H1 (cell line): ENCODE data around the gene EGLN2. TPM values are rescaled to one million over a fixed set of nuclear protein-coding genes. Genes with fewer than 3 reads are reported as not detected.

Source experiments
- CTCF ChIA-PET: fragments of 300-600 bp; sonication (Branson Sonifier 250); formaldehyde crosslinking; loops from one replicate; lab custom pipeline; 2021; ENCODE audit not compliant: partially characterized antibody; lab: Charles Lee
- POLR2A ChIA-PET: fragments of 300-600 bp; sonication (Branson Sonifier 250); formaldehyde crosslinking; loops from one replicate; lab custom pipeline; 2021; ENCODE audit warnings: inconsistent platforms; ENCODE audit not compliant: partially characterized antibody; lab: Charles Lee
- DNase-seq, 2 experiments: peaks; one replicate each; pipeline versions ENCODE4 v3.0.0 to v3.0.0-alpha.2; 2010 to 2022; ENCODE audit warnings: low spot score in 2 of 2, low read depth in 1 of 2, mixed read lengths in 1 of 2
- FAIRE-seq: peaks from 2 replicates; lab custom pipeline; 2011; peaks lifted over from hg19 to GRCh38; lab: Jason Lieb, UNC
- H2AFZ ChIP-seq: 2 replicates; pipeline ENCODE4 v1.8.1; 2012; ENCODE audit warnings: low read length, inconsistent platforms
- H2AK5ac ChIP-seq: 2 replicates; pipeline ENCODE4 v1.6.1; 2013; ENCODE audit warnings: low read depth, low read length
- H2BK120ac ChIP-seq: replicated peaks from 2 replicates; pipeline ENCODE3; 2013; ENCODE audit warnings: low read depth, low read length, inconsistent platforms
- H2BK12ac ChIP-seq: 2 replicates; pipeline ENCODE4 v1.6.1; 2013; ENCODE audit warnings: low read depth, low read length
- H2BK15ac ChIP-seq: 2 replicates; pipeline ENCODE4 v1.6.1; 2013; ENCODE audit warnings: low read length
- H2BK20ac ChIP-seq: 2 replicates; pipeline ENCODE4 v1.6.1; 2013; ENCODE audit warnings: low read length
- H2BK5ac ChIP-seq: 2 replicates; pipeline ENCODE4 v1.6.1; 2013; ENCODE audit warnings: low read depth, low read length
- H3K14ac ChIP-seq: 2 replicates; pipeline ENCODE4 v1.6.1; 2013; ENCODE audit warnings: inconsistent platforms; ENCODE audit not compliant: insufficient read length
- H3K18ac ChIP-seq: 2 replicates; pipeline ENCODE4 v1.6.1; 2013; ENCODE audit warnings: low read length; ENCODE audit errors: extremely low read depth
- H3K23ac ChIP-seq: 2 replicates; pipeline ENCODE4 v1.6.1; 2013; ENCODE audit warnings: inconsistent platforms; ENCODE audit not compliant: insufficient read length
- H3K23me2 ChIP-seq: 2 replicates; pipeline ENCODE4 v1.6.1; 2013; ENCODE audit warnings: low read depth, low read length
- H3K27ac ChIP-seq: 2 replicates; pipeline ENCODE4 v1.6.1; 2011; ENCODE audit warnings: low read depth, low read length, inconsistent platforms
- H3K27me3 ChIP-seq, 4 experiments: replicated peaks in 1 of 4; 1 replicate in 1 of 4; 2 replicates in 3 of 4; pipeline versions ENCODE4 v1.6.1 to v1.8.1; 2011 to 2013; ENCODE audit warnings: low read length in 3 of 4, mild to moderate bottlenecking in 3 of 4, inconsistent platforms in 2 of 4, mixed read lengths in 2 of 4, moderate library complexity in 1 of 4; ENCODE audit not compliant: control insufficient read depth in 3 of 4, insufficient read depth in 3 of 4; ENCODE audit errors: extremely low read depth in 1 of 4
- H3K36me3 ChIP-seq, 4 experiments: 2 replicates each; pipeline versions ENCODE4 v1.6.1 to v1.8.1; 2011 to 2013; ENCODE audit warnings: mild to moderate bottlenecking in 4 of 4, low read length in 3 of 4, moderate library complexity in 2 of 4, control low read depth in 1 of 4, inconsistent platforms in 1 of 4; ENCODE audit not compliant: insufficient read depth in 4 of 4, control insufficient read depth in 2 of 4
- H3K4ac ChIP-seq: replicated peaks from 2 replicates; pipeline ENCODE3; 2013; ENCODE audit warnings: low read length, low read depth, mixed read lengths, inconsistent platforms; ENCODE audit not compliant: insufficient read length
- H3K4me1 ChIP-seq, 4 experiments: replicated peaks in 1 of 4; 1 replicate in 1 of 4; 2 replicates in 3 of 4; pipeline versions ENCODE4 v1.6.1 to v1.8.1; 2011 to 2013; ENCODE audit warnings: low read length in 3 of 4, inconsistent platforms in 2 of 4, mixed read lengths in 1 of 4; ENCODE audit not compliant: insufficient read depth in 4 of 4, control insufficient read depth in 3 of 4
- H3K4me2 ChIP-seq, 2 experiments: 2 replicates each; pipeline versions ENCODE4 v1.6.1 to v1.8.1; 2011 to 2013; ENCODE audit warnings: low read depth in 2 of 2, low read length in 2 of 2, control low read depth in 1 of 2, inconsistent platforms in 1 of 2, mild to moderate bottlenecking in 1 of 2; ENCODE audit not compliant: insufficient read depth in 1 of 2
- H3K4me3 ChIP-seq, 4 experiments: fragments of 200-600, 300-600 bp in 1 of 4; sonication (generic), shearing (Covaris generic), sonication (Bioruptor Twin) in 1 of 4; 2 replicates each; pipeline versions ENCODE4 v1.5.1 to v1.8.1; 2011 to 2016; ENCODE audit warnings: low read length in 4 of 4, low read depth in 3 of 4, control low read depth in 2 of 4, inconsistent platforms in 2 of 4, mild to moderate bottlenecking in 2 of 4, mixed read lengths in 1 of 4, moderate library complexity in 1 of 4; ENCODE audit not compliant: insufficient read depth in 2 of 4; ENCODE audit errors: extremely low read depth in 1 of 4
- H3K56ac ChIP-seq: replicated peaks from 2 replicates; pipeline ENCODE3; 2013; ENCODE audit warnings: low read depth, mild to moderate bottlenecking, mixed read lengths, low read length, inconsistent platforms; ENCODE audit not compliant: insufficient read length
- H3K79me1 ChIP-seq: 2 replicates; pipeline ENCODE4 v1.6.1; 2013; ENCODE audit warnings: low read depth, low read length, control low read depth
- H3K79me2 ChIP-seq, 2 experiments: 2 replicates each; pipeline versions ENCODE4 v1.6.1 to v1.8.1; 2012 to 2013; ENCODE audit warnings: low read length in 2 of 2, mild to moderate bottlenecking in 2 of 2, inconsistent platforms in 1 of 2; ENCODE audit not compliant: insufficient read depth in 2 of 2, control insufficient read depth in 1 of 2
- H3K9ac ChIP-seq, 4 experiments: replicated peaks in 1 of 4; 1 replicate in 1 of 4; 2 replicates in 3 of 4; pipeline versions ENCODE4 v1.6.1 to v1.8.1; 2011 to 2013; ENCODE audit warnings: low read depth in 3 of 4, low read length in 3 of 4, control low read depth in 2 of 4, mild to moderate bottlenecking in 2 of 4, moderate library complexity in 2 of 4, inconsistent platforms in 1 of 4; ENCODE audit errors: extremely low read depth in 1 of 4
- H3K9me3 ChIP-seq, 2 experiments: 2 replicates each; pipeline versions ENCODE4 v1.6.1 to v1.8.1; 2012 to 2013; ENCODE audit warnings: mild to moderate bottlenecking in 2 of 2, moderate library complexity in 2 of 2, control low read depth in 1 of 2, inconsistent platforms in 1 of 2, low read depth in 1 of 2, low read length in 1 of 2, mixed read lengths in 1 of 2; ENCODE audit not compliant: insufficient read depth in 2 of 2
- H4K20me1 ChIP-seq, 2 experiments: replicated peaks in 1 of 2; 2 replicates each; pipeline versions ENCODE3 to v1.8.1; 2011 to 2013; ENCODE audit warnings: inconsistent platforms in 2 of 2, low read length in 2 of 2, mild to moderate bottlenecking in 1 of 2; ENCODE audit not compliant: insufficient read depth in 2 of 2, control insufficient read depth in 1 of 2
- H4K5ac ChIP-seq: 2 replicates; pipeline ENCODE4 v1.6.1; 2013; ENCODE audit warnings: low read length, low read depth, mixed read lengths, inconsistent platforms; ENCODE audit not compliant: insufficient read length
- H4K8ac ChIP-seq: 2 replicates; pipeline ENCODE4 v1.8.0; 2013; ENCODE audit warnings: mild to moderate bottlenecking, moderate library complexity, low read length, inconsistent platforms; ENCODE audit not compliant: insufficient read depth; ENCODE audit errors: extremely low read depth
- H4K91ac ChIP-seq: replicated peaks from 2 replicates; pipeline ENCODE3; 2013; ENCODE audit warnings: low read length, mixed read lengths, inconsistent platforms; ENCODE audit not compliant: insufficient read length
- CREB1 ChIP-seq: IDR thresholded peaks from 2 replicates; pipeline ENCODE4 v1.6.1; 2012; ENCODE audit warnings: inconsistent platforms
- KDM1A ChIP-seq: fragments of 200-600, 300-600 bp; sonication (generic); IDR thresholded peaks from 2 replicates; pipeline ENCODE4 v1.7.1; 2016; ENCODE audit warnings: mild to moderate bottlenecking, low read length, borderline replicate concordance
- POLR2A ChIP-seq, 2 experiments: IDR thresholded peaks; 1 replicate in 1 of 2; 2 replicates in 1 of 2; pipeline ENCODE4 v1.6.1; 2011; ENCODE audit warnings: low read depth in 2 of 2, low read length in 2 of 2, mild to moderate bottlenecking in 2 of 2; ENCODE audit errors: control extremely low read depth in 1 of 2
- POLR2AphosphoS5 ChIP-seq: IDR thresholded peaks from 2 replicates; pipeline ENCODE4 v1.6.1; 2011; ENCODE audit warnings: low read depth, low read length
- TAF1 ChIP-seq: IDR thresholded peaks from 2 replicates; pipeline ENCODE4 v1.6.1; 2011; ENCODE audit warnings: mild to moderate bottlenecking, low read depth, low read length
- WGBS, 2 experiments: shearing (Covaris generic) in 1 of 2; methylation state at CpG; one replicate each; pipeline versions ENCODE4 v1.1.6 to v1.1.7; 2013 to 2015; ENCODE audit warnings: low lambda C conversion rate in 2 of 2, mixed read lengths in 2 of 2, inconsistent platforms in 1 of 2, low coverage in 1 of 2, missing lambda C conversion rate in 1 of 2; ENCODE audit not compliant: insufficient replicate concordance in 2 of 2, insufficient coverage in 1 of 2, insufficient read length in 1 of 2; ENCODE audit errors: extremely low coverage in 1 of 2, missing lambda C conversion rate in 1 of 2; 5-methylcytosine and 5-hydroxymethylcytosine counted together
- long read RNA-seq, 2 experiments: library from RNA in 1 of 2; library from capped mRNA in 1 of 2; stranded (forward); transcript quantifications; one replicate each; pipeline ENCODE4 v2.0.0, GENCODE V29; 2021; ENCODE audit warnings: inconsistent platforms in 1 of 2
- polyA minus RNA-seq, 3 experiments: library from RNA; depleted of rRNA, polyadenylated mRNA; stranded (reverse); fragments of >200 nt; gene quantifications; 1 replicate in 2 of 3; 2 replicates in 1 of 3; pipeline ENCODE4 v1.2.3, GENCODE V29; 2011
- polyA plus RNA-seq, 7 experiments: library from polyadenylated mRNA; depleted of rRNA in 3 of 7; stranded (reverse) in 5 of 7; unstranded in 2 of 7; fragments of >200 nt in 5 of 7; fragments of 200-250 nt in 2 of 7; gene quantifications; 1 replicate in 5 of 7; 2 replicates in 1 of 7; 4 replicates in 1 of 7; pipeline versions ENCODE4 v1.2.1 to v1.2.3, GENCODE V29; 2011 to 2013; ENCODE audit warnings: missing spikeins in 2 of 7, mixed read lengths in 2 of 7
- total RNA-seq: library from RNA; stranded (reverse); fragmentation: NEBNext Ultra II Directional; extraction: Animal tissue kit (Norgen Biotek cat#: 25700); gene quantifications from 2 replicates; pipeline ENCODE4 v1.2.1, GENCODE V29; 2021
- TF ChIP-seq, protein P1 (sequence below): IDR thresholded peaks from 2 replicates; pipeline ENCODE4 v1.6.1; 2011; ENCODE audit warnings: low read depth, mild to moderate bottlenecking, low read length; ENCODE audit not compliant: insufficient read depth

EGLN2 gene
- 101 and 103 TPM in 2 replicates for total RNA-seq
- polyA plus RNA-seq (2011; rRNA removed): 86.9 and 101 TPM in 2 replicates
- 92.3 TPM for polyA plus RNA-seq (2011; cell fraction: cytosol; rRNA removed)
- 115 TPM for polyA plus RNA-seq (2011; cell fraction: nucleus; rRNA removed)
- 67.8 to 136 TPM (median 115 TPM) in 4 replicates for polyA plus RNA-seq (2012, experiment 1 of 2)
- 88.1 TPM for polyA plus RNA-seq (2012, experiment 2 of 2)
- 71.6 TPM for polyA plus RNA-seq (2013, experiment 1 of 2)
- 70.0 TPM for polyA plus RNA-seq (2013, experiment 2 of 2)
- polyA minus RNA-seq (2011; rRNA and poly(A)+ RNA removed): 53.1 and 75.3 TPM in 2 replicates
- 54.2 TPM for polyA minus RNA-seq (2011; cell fraction: cytosol; rRNA and poly(A)+ RNA removed)
- 66.5 TPM for polyA minus RNA-seq (2011; cell fraction: nucleus; rRNA and poly(A)+ RNA removed)
- long read RNA-seq, experiment 1, transcript EGLN2-216 (3 exons, 3,894 nt): minor isoform, 5 of 73 reads
- long read RNA-seq, experiment 1, transcript EGLN2-201 (6 exons, 2,102 nt): minor isoform, 6 of 73 reads
- long read RNA-seq, experiment 1, transcript EGLN2-207 (5 exons, 2,821 nt): major isoform, 51 of 73 reads
- long read RNA-seq, experiment 1, partial matches to known transcripts: 4 of 73 reads
- long read RNA-seq, experiment 1, other reads (novel, unspliced or antisense): 3 of 73 reads
- long read RNA-seq, experiment 2, transcript EGLN2-201 (6 exons, 2,102 nt): major isoform, 50 of 71 reads
- long read RNA-seq, experiment 2, transcript EGLN2-207 (5 exons, 2,821 nt): minor isoform, 7 of 71 reads
- long read RNA-seq, experiment 2, partial matches to known transcripts: 1 of 71 reads
- long read RNA-seq, experiment 2, other reads (novel, unspliced or antisense): 9 of 71 reads

DNA sequence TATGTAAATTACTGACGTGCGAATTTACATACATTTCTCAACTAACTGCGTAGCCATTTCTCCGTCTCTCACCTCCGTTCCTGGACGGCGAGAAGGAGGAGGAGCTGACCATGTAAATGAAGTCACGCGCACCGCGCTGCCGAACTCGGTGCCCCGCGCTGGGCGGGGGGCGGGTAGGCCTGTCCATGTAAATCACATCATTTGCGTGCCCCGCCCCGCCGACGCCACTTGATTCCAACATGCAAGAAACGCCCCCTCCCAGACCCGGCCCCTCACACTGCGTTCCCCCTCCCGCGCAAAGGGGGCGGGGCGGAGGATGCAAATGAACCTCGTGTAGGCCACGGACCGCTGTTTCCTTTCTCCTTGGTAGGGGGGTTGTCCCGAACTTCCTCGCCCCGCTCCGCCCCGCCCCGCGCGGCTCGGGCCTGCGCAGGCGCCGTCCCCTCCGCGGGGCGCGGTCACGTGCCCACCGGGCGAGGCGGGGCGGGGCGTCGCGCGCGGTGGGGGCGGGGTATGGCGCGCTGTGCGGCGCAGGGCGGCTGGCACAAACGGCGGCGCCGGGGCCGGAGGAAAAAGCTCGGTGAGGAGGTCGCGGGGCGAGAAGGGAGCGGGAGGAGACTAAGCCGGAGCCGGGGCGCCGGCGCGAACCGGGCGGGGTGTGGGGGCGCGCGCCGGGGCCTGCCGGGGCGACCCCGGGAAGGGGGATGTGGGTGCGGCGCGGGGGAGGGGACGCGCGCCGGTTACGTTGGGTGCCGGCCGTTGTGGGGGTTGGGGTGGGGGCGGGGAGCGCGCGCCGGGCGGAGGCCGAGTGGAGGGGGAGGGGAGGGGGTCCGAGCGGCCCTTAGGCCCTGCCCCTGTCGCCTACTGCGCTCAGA, at the start of gene EGLN2:
EGLN2 (plus strand) TSS at position 509 of the 875 bp plus-strand sequence. CDS start 1,382 bp downstream, outside the sequence.
- no peak within 1 kb of the TSS for H3K23ac ChIP-seq
- H3K36me3 ChIP-seq: peaks cover 3 to 28% (median 6%) of the 10 kb centered on the region in 4 experiments; a peak in 6 of 8 replicates
- H3K79me1 ChIP-seq: peaks cover 21% of the 10 kb centered on the region
- H2BK120ac ChIP-seq: no peak within 1 kb of the TSS
- DNase-seq (peak; percentile 99 to 100), FAIRE-seq (peak; percentile 48)
- ChIA-PET CTCF (interaction anchor here (0.6 to 4.0 kb wide), 10 partner anchors 8 to 153 kb away, joined by 3 to 29 read pairs (median 6); partner anchors contain the start of gene RAB4B), POLR2A (interaction anchor here (0.5 to 15.7 kb wide), 23 partner anchors 9 to 411 kb away, joined by 3 to 241 read pairs (median 6); partner anchors contain the start of genes ACTMAP, COQ8B, ITPKC and MIA)
- H2BK5ac ChIP-seq: peak within 1 kb of the TSS; percentile 82
- peak within 1 kb of the TSS; percentile 3 for H3K56ac ChIP-seq
- peak within 1 kb of the TSS; percentile 47; the same call in 1 of the 2 replicates for H2AFZ ChIP-seq
- H4K8ac ChIP-seq: peak within 1 kb of the TSS; percentile 95; the same call in 1 of the 2 replicates
- WGBS, 2 experiments: 2% methylated on average over 24 of the region's 110 CpGs; no CpG with 5 or more reads in 1 of the 2 experiments
- no peak within 1 kb of the TSS for H2BK20ac ChIP-seq
- H4K20me1 ChIP-seq: peaks cover 24 to 33% of the 10 kb centered on the region in 2 experiments
- peak within 1 kb of the TSS; percentile 61 for H4K91ac ChIP-seq
- H3K4me3 ChIP-seq: peak within 1 kb of the TSS; percentile 90 to 99 (median 92)
- H4K5ac ChIP-seq: peak within 1 kb of the TSS; percentile 53
- peaks cover 6% of the 10 kb centered on the region for H3K23me2 ChIP-seq
- H3K14ac ChIP-seq: no peak within 1 kb of the TSS
- no peak within 1 kb of the TSS for H3K4ac ChIP-seq
- peak within 1 kb of the TSS; percentile 67 to 91 for H3K4me2 ChIP-seq
- H2BK15ac ChIP-seq: no peak within 1 kb of the TSS
- no peaks in the 10 kb centered on the region for H3K9me3 ChIP-seq
- no peaks in the 10 kb centered on the region for H3K27me3 ChIP-seq
- H2AK5ac ChIP-seq: peak within 1 kb of the TSS; percentile 83; the same call in 1 of the 2 replicates
- H2BK12ac ChIP-seq: peak within 1 kb of the TSS; percentile 39
- H3K9ac ChIP-seq: peak within 1 kb of the TSS; percentile 79 to 91 (median 88)
- peak within 1 kb of the TSS; percentile 92 for H3K27ac ChIP-seq
- H3K79me2 ChIP-seq: peaks cover 14 to 46% of the 10 kb centered on the region in 2 experiments
- peaks cover 0 to 37% (median 22%) of the 10 kb centered on the region in 4 experiments; a peak in 6 of 7 replicates for H3K4me1 ChIP-seq
- peak within 1 kb of the TSS; percentile 78 for H3K18ac ChIP-seq
- TF ChIP-seq KDM1A (no peak), POLR2AphosphoS5 (peak; percentile 57), CREB1 (peak; percentile 36), TAF1 (peak; percentile 78), POLR2A (IDR thresholded peaks at IDR 0.05; ENCODE audit: control extremely low read depth in 1 of 2, low read depth in 2 of 2, low read length in 2 of 2) (peak; percentile 12 to 62; a peak in 2 of 3 replicates)
- TF ChIP-seq, protein P1, sequence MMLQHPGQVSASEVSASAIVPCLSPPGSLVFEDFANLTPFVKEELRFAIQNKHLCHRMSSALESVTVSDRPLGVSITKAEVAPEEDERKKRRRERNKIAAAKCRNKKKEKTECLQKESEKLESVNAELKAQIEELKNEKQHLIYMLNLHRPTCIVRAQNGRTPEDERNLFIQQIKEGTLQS: peak; percentile 60; the same call in 1 of the 2 replicates
